Esophagus squamous epithelium (tissue), 4 donors: ENCODE data around the gene PIEZO1.

ENCODE experiments used
- POLR2A ChIP-seq, 4 donors: fragments of 450-650 bp; IDR thresholded peaks; one replicate each; pipeline ENCODE4 v1.6.1; 2017; ENCODE audit warnings: antibody characterized with exemption in 4 of 4, mild to moderate bottlenecking in 4 of 4, moderate library complexity in 3 of 4
- TF ChIP-seq, protein P1 (sequence below), 6 experiments: fragments of 450-650 bp in 4 of 6; fragments of 200-600 bp in 2 of 6; sonication (generic) in 2 of 6; IDR thresholded peaks; one replicate each; pipeline ENCODE4 v1.5.1; 2016 to 2019; ENCODE audit warnings: antibody characterized with exemption in 6 of 6, mild to moderate bottlenecking in 4 of 6, moderate library complexity in 4 of 6

DNA sequence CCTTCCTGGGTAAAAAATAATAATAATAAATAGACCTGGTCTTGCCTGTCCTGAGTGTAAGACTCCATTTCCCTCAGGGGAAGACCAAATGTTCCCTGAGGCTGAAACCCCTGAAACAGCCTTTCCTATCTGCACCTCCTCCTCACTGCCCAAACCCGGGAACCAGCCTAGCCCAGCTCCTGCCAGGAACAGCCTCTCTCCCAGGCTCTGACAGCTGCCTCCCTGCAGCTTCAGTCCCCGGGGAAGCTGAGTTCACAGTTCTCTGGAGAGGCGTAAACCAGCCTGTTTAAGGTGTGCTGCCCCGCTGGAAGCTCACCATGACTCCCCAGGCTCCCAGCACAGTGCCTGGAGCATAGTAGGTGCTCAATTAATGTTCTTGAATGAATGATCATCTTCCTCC is 11.3 kb upstream of the PIEZO1 start:
- TF ChIP-seq POLR2A (IDR thresholded peaks at IDR 0.05), result no peak
- TF ChIP-seq, protein P1, sequence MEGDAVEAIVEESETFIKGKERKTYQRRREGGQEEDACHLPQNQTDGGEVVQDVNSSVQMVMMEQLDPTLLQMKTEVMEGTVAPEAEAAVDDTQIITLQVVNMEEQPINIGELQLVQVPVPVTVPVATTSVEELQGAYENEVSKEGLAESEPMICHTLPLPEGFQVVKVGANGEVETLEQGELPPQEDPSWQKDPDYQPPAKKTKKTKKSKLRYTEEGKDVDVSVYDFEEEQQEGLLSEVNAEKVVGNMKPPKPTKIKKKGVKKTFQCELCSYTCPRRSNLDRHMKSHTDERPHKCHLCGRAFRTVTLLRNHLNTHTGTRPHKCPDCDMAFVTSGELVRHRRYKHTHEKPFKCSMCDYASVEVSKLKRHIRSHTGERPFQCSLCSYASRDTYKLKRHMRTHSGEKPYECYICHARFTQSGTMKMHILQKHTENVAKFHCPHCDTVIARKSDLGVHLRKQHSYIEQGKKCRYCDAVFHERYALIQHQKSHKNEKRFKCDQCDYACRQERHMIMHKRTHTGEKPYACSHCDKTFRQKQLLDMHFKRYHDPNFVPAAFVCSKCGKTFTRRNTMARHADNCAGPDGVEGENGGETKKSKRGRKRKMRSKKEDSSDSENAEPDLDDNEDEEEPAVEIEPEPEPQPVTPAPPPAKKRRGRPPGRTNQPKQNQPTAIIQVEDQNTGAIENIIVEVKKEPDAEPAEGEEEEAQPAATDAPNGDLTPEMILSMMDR (IDR thresholded peaks at IDR 0.05), result no peak
